H1 (cell line): ENCODE results near the gene TAT. TPM values are rescaled to one million over a fixed set of nuclear protein-coding genes. Genes with fewer than 3 reads are reported as not detected.

Experiments used
- CTCF ChIA-PET: fragments of 300-600 bp; sonication (Branson Sonifier 250); formaldehyde crosslinking; loops from one replicate; lab custom pipeline; 2021; ENCODE audit not compliant: partially characterized antibody; lab: Charles Lee
- POLR2A ChIA-PET: fragments of 300-600 bp; sonication (Branson Sonifier 250); formaldehyde crosslinking; loops from one replicate; lab custom pipeline; 2021; ENCODE audit warnings: inconsistent platforms; ENCODE audit not compliant: partially characterized antibody; lab: Charles Lee
- DNase-seq, 2 experiments: peaks; one replicate each; pipeline versions ENCODE4 v3.0.0 to v3.0.0-alpha.2; 2010 to 2022; ENCODE audit warnings: low spot score in 2 of 2, low read depth in 1 of 2, mixed read lengths in 1 of 2
- FAIRE-seq: peaks from 2 replicates; lab custom pipeline; 2011; peaks lifted over from hg19 to GRCh38; lab: Jason Lieb, UNC
- H2AFZ ChIP-seq: 2 replicates; pipeline ENCODE4 v1.8.1; 2012; ENCODE audit warnings: low read length, inconsistent platforms
- H2AK5ac ChIP-seq: 2 replicates; pipeline ENCODE4 v1.6.1; 2013; ENCODE audit warnings: low read depth, low read length
- H2BK120ac ChIP-seq: replicated peaks from 2 replicates; pipeline ENCODE3; 2013; ENCODE audit warnings: low read depth, low read length, inconsistent platforms
- H2BK12ac ChIP-seq: 2 replicates; pipeline ENCODE4 v1.6.1; 2013; ENCODE audit warnings: low read depth, low read length
- H2BK15ac ChIP-seq: 2 replicates; pipeline ENCODE4 v1.6.1; 2013; ENCODE audit warnings: low read length
- H2BK20ac ChIP-seq: 2 replicates; pipeline ENCODE4 v1.6.1; 2013; ENCODE audit warnings: low read length
- H2BK5ac ChIP-seq: 2 replicates; pipeline ENCODE4 v1.6.1; 2013; ENCODE audit warnings: low read depth, low read length
- H3K14ac ChIP-seq: 2 replicates; pipeline ENCODE4 v1.6.1; 2013; ENCODE audit warnings: inconsistent platforms; ENCODE audit not compliant: insufficient read length
- H3K18ac ChIP-seq: 2 replicates; pipeline ENCODE4 v1.6.1; 2013; ENCODE audit warnings: low read length; ENCODE audit errors: extremely low read depth
- H3K23ac ChIP-seq: 2 replicates; pipeline ENCODE4 v1.6.1; 2013; ENCODE audit warnings: inconsistent platforms; ENCODE audit not compliant: insufficient read length
- H3K23me2 ChIP-seq: 2 replicates; pipeline ENCODE4 v1.6.1; 2013; ENCODE audit warnings: low read depth, low read length
- H3K27ac ChIP-seq: 2 replicates; pipeline ENCODE4 v1.6.1; 2011; ENCODE audit warnings: low read depth, low read length, inconsistent platforms
- H3K27me3 ChIP-seq, 4 experiments: replicated peaks in 1 of 4; 1 replicate in 1 of 4; 2 replicates in 3 of 4; pipeline versions ENCODE4 v1.6.1 to v1.8.1; 2011 to 2013; ENCODE audit warnings: low read length in 3 of 4, mild to moderate bottlenecking in 3 of 4, inconsistent platforms in 2 of 4, mixed read lengths in 2 of 4, moderate library complexity in 1 of 4; ENCODE audit not compliant: control insufficient read depth in 3 of 4, insufficient read depth in 3 of 4; ENCODE audit errors: extremely low read depth in 1 of 4
- H3K36me3 ChIP-seq, 4 experiments: 2 replicates each; pipeline versions ENCODE4 v1.6.1 to v1.8.1; 2011 to 2013; ENCODE audit warnings: mild to moderate bottlenecking in 4 of 4, low read length in 3 of 4, moderate library complexity in 2 of 4, control low read depth in 1 of 4, inconsistent platforms in 1 of 4; ENCODE audit not compliant: insufficient read depth in 4 of 4, control insufficient read depth in 2 of 4
- H3K4ac ChIP-seq: replicated peaks from 2 replicates; pipeline ENCODE3; 2013; ENCODE audit warnings: low read length, low read depth, mixed read lengths, inconsistent platforms; ENCODE audit not compliant: insufficient read length
- H3K4me1 ChIP-seq, 4 experiments: replicated peaks in 1 of 4; 1 replicate in 1 of 4; 2 replicates in 3 of 4; pipeline versions ENCODE4 v1.6.1 to v1.8.1; 2011 to 2013; ENCODE audit warnings: low read length in 3 of 4, inconsistent platforms in 2 of 4, mixed read lengths in 1 of 4; ENCODE audit not compliant: insufficient read depth in 4 of 4, control insufficient read depth in 3 of 4
- H3K4me2 ChIP-seq, 2 experiments: 2 replicates each; pipeline versions ENCODE4 v1.6.1 to v1.8.1; 2011 to 2013; ENCODE audit warnings: low read depth in 2 of 2, low read length in 2 of 2, control low read depth in 1 of 2, inconsistent platforms in 1 of 2, mild to moderate bottlenecking in 1 of 2; ENCODE audit not compliant: insufficient read depth in 1 of 2
- H3K4me3 ChIP-seq, 4 experiments: fragments of 200-600, 300-600 bp in 1 of 4; sonication (generic), shearing (Covaris generic), sonication (Bioruptor Twin) in 1 of 4; 2 replicates each; pipeline versions ENCODE4 v1.5.1 to v1.8.1; 2011 to 2016; ENCODE audit warnings: low read length in 4 of 4, low read depth in 3 of 4, control low read depth in 2 of 4, inconsistent platforms in 2 of 4, mild to moderate bottlenecking in 2 of 4, mixed read lengths in 1 of 4, moderate library complexity in 1 of 4; ENCODE audit not compliant: insufficient read depth in 2 of 4; ENCODE audit errors: extremely low read depth in 1 of 4
- H3K56ac ChIP-seq: replicated peaks from 2 replicates; pipeline ENCODE3; 2013; ENCODE audit warnings: low read depth, mild to moderate bottlenecking, mixed read lengths, low read length, inconsistent platforms; ENCODE audit not compliant: insufficient read length
- H3K79me1 ChIP-seq: 2 replicates; pipeline ENCODE4 v1.6.1; 2013; ENCODE audit warnings: low read depth, low read length, control low read depth
- H3K79me2 ChIP-seq, 2 experiments: 2 replicates each; pipeline versions ENCODE4 v1.6.1 to v1.8.1; 2012 to 2013; ENCODE audit warnings: low read length in 2 of 2, mild to moderate bottlenecking in 2 of 2, inconsistent platforms in 1 of 2; ENCODE audit not compliant: insufficient read depth in 2 of 2, control insufficient read depth in 1 of 2
- H3K9ac ChIP-seq, 4 experiments: replicated peaks in 1 of 4; 1 replicate in 1 of 4; 2 replicates in 3 of 4; pipeline versions ENCODE4 v1.6.1 to v1.8.1; 2011 to 2013; ENCODE audit warnings: low read depth in 3 of 4, low read length in 3 of 4, control low read depth in 2 of 4, mild to moderate bottlenecking in 2 of 4, moderate library complexity in 2 of 4, inconsistent platforms in 1 of 4; ENCODE audit errors: extremely low read depth in 1 of 4
- H3K9me3 ChIP-seq, 2 experiments: 2 replicates each; pipeline versions ENCODE4 v1.6.1 to v1.8.1; 2012 to 2013; ENCODE audit warnings: mild to moderate bottlenecking in 2 of 2, moderate library complexity in 2 of 2, control low read depth in 1 of 2, inconsistent platforms in 1 of 2, low read depth in 1 of 2, low read length in 1 of 2, mixed read lengths in 1 of 2; ENCODE audit not compliant: insufficient read depth in 2 of 2
- H4K20me1 ChIP-seq, 2 experiments: replicated peaks in 1 of 2; 2 replicates each; pipeline versions ENCODE3 to v1.8.1; 2011 to 2013; ENCODE audit warnings: inconsistent platforms in 2 of 2, low read length in 2 of 2, mild to moderate bottlenecking in 1 of 2; ENCODE audit not compliant: insufficient read depth in 2 of 2, control insufficient read depth in 1 of 2
- H4K5ac ChIP-seq: 2 replicates; pipeline ENCODE4 v1.6.1; 2013; ENCODE audit warnings: low read length, low read depth, mixed read lengths, inconsistent platforms; ENCODE audit not compliant: insufficient read length
- H4K8ac ChIP-seq: 2 replicates; pipeline ENCODE4 v1.8.0; 2013; ENCODE audit warnings: mild to moderate bottlenecking, moderate library complexity, low read length, inconsistent platforms; ENCODE audit not compliant: insufficient read depth; ENCODE audit errors: extremely low read depth
- H4K91ac ChIP-seq: replicated peaks from 2 replicates; pipeline ENCODE3; 2013; ENCODE audit warnings: low read length, mixed read lengths, inconsistent platforms; ENCODE audit not compliant: insufficient read length
- ASH2L ChIP-seq: fragments of 200-600, 300-600 bp; sonication (generic); IDR thresholded peaks from one replicate; pipeline ENCODE4 v1.7.1; 2017; ENCODE audit warnings: low read length
- BACH1 ChIP-seq: IDR thresholded peaks from 2 replicates; pipeline ENCODE4 v1.6.1; 2012; ENCODE audit warnings: low read length, improper control_type of control experiment
- CTBP2 ChIP-seq: IDR thresholded peaks from 2 replicates; pipeline ENCODE4 v1.7.0; 2011; ENCODE audit warnings: borderline replicate concordance, mild to moderate bottlenecking, moderate library complexity, mixed read lengths, low read length; ENCODE audit not compliant: insufficient read depth, insufficient read length
- GTF2F1 ChIP-seq: IDR thresholded peaks from 2 replicates; pipeline ENCODE4 v1.6.1; 2012; ENCODE audit warnings: low read depth, low read length, improper control_type of control experiment, borderline replicate concordance
- HDAC6 ChIP-seq: IDR thresholded peaks from one replicate; pipeline ENCODE4 v1.7.1; 2012; ENCODE audit warnings: low read depth, mild to moderate bottlenecking, inconsistent platforms, low read length, moderate library complexity
- KDM4A ChIP-seq: IDR thresholded peaks from one replicate; pipeline ENCODE4 v1.7.1; 2012; ENCODE audit warnings: low read depth, mild to moderate bottlenecking, moderate library complexity, low read length, inconsistent platforms; ENCODE audit not compliant: severe bottlenecking
- KDM5A ChIP-seq: fragments of 200-600 bp; IDR thresholded peaks from 2 replicates; pipeline ENCODE4 v1.7.1; 2012; ENCODE audit warnings: mild to moderate bottlenecking, low read length, inconsistent platforms, mixed read lengths
- POLR2AphosphoS5 ChIP-seq: IDR thresholded peaks from 2 replicates; pipeline ENCODE4 v1.6.1; 2011; ENCODE audit warnings: low read depth, low read length
- POU5F1 ChIP-seq: IDR thresholded peaks from 2 replicates; pipeline ENCODE4 v1.6.1; 2011; ENCODE audit warnings: low read depth, mild to moderate bottlenecking, low read length, moderate library complexity
- RNF2 ChIP-seq: fragments of 200-900, 300-1000 bp; sonication (generic); IDR thresholded peaks from 2 replicates; pipeline ENCODE4 v1.7.1; 2016; ENCODE audit warnings: borderline replicate concordance, low read depth, mild to moderate bottlenecking, antibody characterized with exemption, low read length; ENCODE audit not compliant: poor library complexity, severe bottlenecking; ENCODE audit errors: missing control alignments
- RXRA ChIP-seq: IDR thresholded peaks from 2 replicates; pipeline ENCODE4 v1.6.1; 2011; ENCODE audit warnings: low read depth, mild to moderate bottlenecking, low read length, moderate library complexity; ENCODE audit not compliant: insufficient read depth
- SAP30 ChIP-seq: fragments of 300-600 bp; sonication (generic); IDR thresholded peaks from 2 replicates; pipeline ENCODE4 v1.7.1; 2012; ENCODE audit warnings: low read length, moderate library complexity, mild to moderate bottlenecking, inconsistent platforms; ENCODE audit not compliant: insufficient read depth, insufficient replicate concordance
- SIX5 ChIP-seq: IDR thresholded peaks from 2 replicates; pipeline ENCODE4 v1.6.1; 2011; ENCODE audit warnings: mild to moderate bottlenecking, low read depth, low read length
- SP1 ChIP-seq: IDR thresholded peaks from 2 replicates; pipeline ENCODE4 v1.6.1; 2011; ENCODE audit warnings: low read depth, low read length
- SP4 ChIP-seq: IDR thresholded peaks from 2 replicates; pipeline ENCODE4 v1.6.1; 2012; ENCODE audit warnings: low read length, inconsistent platforms
- WGBS, 2 experiments: shearing (Covaris generic) in 1 of 2; methylation state at CpG; one replicate each; pipeline versions ENCODE4 v1.1.6 to v1.1.7; 2013 to 2015; ENCODE audit warnings: low lambda C conversion rate in 2 of 2, mixed read lengths in 2 of 2, inconsistent platforms in 1 of 2, low coverage in 1 of 2, missing lambda C conversion rate in 1 of 2; ENCODE audit not compliant: insufficient replicate concordance in 2 of 2, insufficient coverage in 1 of 2, insufficient read length in 1 of 2; ENCODE audit errors: extremely low coverage in 1 of 2, missing lambda C conversion rate in 1 of 2; 5-methylcytosine and 5-hydroxymethylcytosine counted together
- polyA plus RNA-seq, 7 experiments: library from polyadenylated mRNA; depleted of rRNA in 3 of 7; stranded (reverse) in 5 of 7; unstranded in 2 of 7; fragments of >200 nt in 5 of 7; fragments of 200-250 nt in 2 of 7; gene quantifications; 1 replicate in 5 of 7; 2 replicates in 1 of 7; 4 replicates in 1 of 7; pipeline versions ENCODE4 v1.2.1 to v1.2.3, GENCODE V29; 2011 to 2013; ENCODE audit warnings: missing spikeins in 2 of 7, mixed read lengths in 2 of 7
- total RNA-seq: library from RNA; stranded (reverse); fragmentation: NEBNext Ultra II Directional; extraction: Animal tissue kit (Norgen Biotek cat#: 25700); gene quantifications from 2 replicates; pipeline ENCODE4 v1.2.1, GENCODE V29; 2021

Gene TAT
- total and polyA plus RNA-seq, 2 of the 8 experiments (the other 6 are each of a cell fraction or from before 2014, with no cell fraction given): 0.03 TPM; not detected in 1

GRCh38 chr16:71591917-71592316, 15.0 kb upstream of the TAT start:
- Histone ChIP-seq H2AFZ (no peak overlapping the region), H3K23me2 (peaks cover 2% of the 10 kb centered on the region; the same call in 1 of the 2 replicates), H3K4me2 (no peak overlapping the region), H3K79me1 (no peaks in the 10 kb centered on the region), H3K9me3 (no peaks in the 10 kb centered on the region; a peak in 1 of 4 replicates), H3K9ac (no peak overlapping the region), H3K14ac (no peak overlapping the region), H3K27me3 (no peaks in the 10 kb centered on the region; a peak in 1 of 7 replicates), H3K4me1 (no peaks in the 10 kb centered on the region), H2BK5ac (no peak overlapping the region), H2BK20ac (no peak overlapping the region), H2BK15ac (no peak overlapping the region), H3K18ac (no peak overlapping the region), H4K8ac (no peak overlapping the region), H3K56ac (no peak overlapping the region), H4K5ac (no peak overlapping the region), H4K20me1 (no peaks in the 10 kb centered on the region), H2BK120ac (no peak overlapping the region), H4K91ac (no peak overlapping the region), H3K27ac (no peak overlapping the region), H3K4ac (no peak overlapping the region), H3K79me2 (no peaks in the 10 kb centered on the region), H3K4me3 (no peak overlapping the region), H3K36me3 (no peaks in the 10 kb centered on the region), H3K23ac (no peak overlapping the region), H2BK12ac (no peak overlapping the region), H2AK5ac (no peak overlapping the region)
- ChIA-PET POLR2A (no interaction called here), CTCF (interaction anchor here (0.9 to 2.0 kb wide), 4 partner anchors 10 to 36 kb away, joined by 3 to 12 read pairs (median 3); no protein-coding TSS in a partner anchor)
- FAIRE-seq (no peak), DNase-seq (no peak)
- 83% methylated on average over 2 of the region's 3 CpGs; no CpG with 5 or more reads in 1 of the 2 experiments for WGBS, 2 experiments
- TF ChIP-seq POU5F1 (no peak), SAP30 (no peak), KDM4A (no peak), SIX5 (no peak), RNF2 (no peak), KDM5A (no peak), POLR2AphosphoS5 (no peak), RXRA (no peak), CTBP2 (no peak), BACH1 (no peak), SP4 (no peak), SP1 (no peak), ASH2L (no peak), GTF2F1 (no peak), HDAC6 (no peak)
